Left kidney (tissue), 2 donors: ENCODE data around the gene LDAH. TPM values are rescaled to one million over a fixed set of nuclear protein-coding genes. Genes with fewer than 3 reads are reported as not detected.
"Not testable (repeated sequence)": the region's sequence is repeated elsewhere in the genome, so short reads cannot be mapped to it uniquely, and the experiment has no call there.

Source experiments
- DNase-seq: peaks from one replicate; pipeline ENCODE4 v3.0.0-alpha.2; 2013
- polyA plus RNA-seq: library from polyadenylated mRNA; unstranded; fragments of 120-200 nt; gene quantifications from one replicate; pipeline ENCODE4 v1.2.1, GENCODE V29; 2013; ENCODE audit not compliant: insufficient read length

The LDAH gene
- polyA plus RNA-seq, 1 donor = 36.8 TPM

DNA sequence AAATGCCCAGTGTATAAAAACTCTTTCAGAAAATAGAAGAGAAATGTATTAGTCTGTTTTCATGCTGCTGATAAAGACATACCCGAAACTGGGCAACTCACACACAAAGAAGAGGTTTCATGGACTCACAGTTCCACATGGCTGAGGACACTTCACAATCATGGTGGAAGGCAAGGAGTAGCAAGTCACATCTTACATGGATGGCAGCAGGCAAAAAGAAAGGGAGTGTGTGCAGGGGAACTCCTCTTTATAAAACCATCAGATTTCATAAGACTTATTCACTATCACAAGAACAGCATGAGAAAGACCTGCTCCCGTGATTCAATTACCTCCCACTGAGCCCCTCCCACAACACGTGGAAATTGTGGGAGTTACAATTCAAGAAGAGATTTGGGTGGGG is 29.0 kb downstream of the LDAH start:
- not testable (repeated sequence) for DNase-seq

DNA sequence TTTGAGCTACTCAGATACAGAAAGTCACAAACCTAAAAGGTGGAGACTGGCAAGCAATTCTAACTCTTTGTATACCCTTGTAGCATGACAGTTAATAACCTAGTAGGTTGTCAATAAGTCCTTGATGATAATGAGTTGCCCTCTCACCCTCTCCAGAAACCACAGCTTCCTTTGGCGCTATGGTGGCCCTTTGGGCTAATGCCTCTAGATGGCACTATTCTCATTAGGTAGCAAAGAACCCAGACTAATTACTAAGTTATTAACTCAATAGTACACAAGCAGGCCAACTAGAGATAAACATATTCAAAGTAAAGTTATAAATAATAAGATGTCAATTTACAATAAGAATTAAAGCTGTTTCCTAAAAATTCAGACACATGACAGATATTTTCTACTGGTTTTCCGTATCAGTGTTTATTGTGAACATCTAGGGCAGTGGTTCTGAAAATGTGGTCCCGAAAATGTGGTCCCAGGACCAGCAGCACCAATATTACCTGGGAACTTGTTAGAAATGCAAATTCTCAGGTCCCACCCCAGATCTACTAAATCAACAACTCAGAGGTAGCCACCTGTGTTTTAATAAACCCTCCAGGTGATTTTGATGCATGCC is 41.1 kb downstream of the LDAH start:
- DNase-seq = no peak

DNA sequence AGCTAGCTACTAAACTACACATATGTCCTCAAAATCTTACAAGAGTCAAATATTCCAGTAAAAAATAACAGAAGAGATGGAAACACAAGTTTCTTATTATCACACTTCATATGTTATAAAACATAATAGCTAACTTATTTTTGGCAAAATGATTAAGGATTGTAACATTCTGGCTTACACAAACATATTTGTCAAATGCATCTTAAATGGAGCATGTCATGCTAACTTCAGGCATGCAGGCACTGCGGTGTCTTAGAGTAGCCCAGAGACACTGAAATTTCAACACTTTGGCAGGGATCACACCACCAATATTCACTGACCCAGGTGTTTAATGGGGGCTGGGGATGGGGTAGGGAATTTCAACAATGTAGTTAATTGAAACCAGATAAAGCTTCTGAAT is 51.6 kb downstream of the LDAH start:
- DNase-seq = no peak

DNA sequence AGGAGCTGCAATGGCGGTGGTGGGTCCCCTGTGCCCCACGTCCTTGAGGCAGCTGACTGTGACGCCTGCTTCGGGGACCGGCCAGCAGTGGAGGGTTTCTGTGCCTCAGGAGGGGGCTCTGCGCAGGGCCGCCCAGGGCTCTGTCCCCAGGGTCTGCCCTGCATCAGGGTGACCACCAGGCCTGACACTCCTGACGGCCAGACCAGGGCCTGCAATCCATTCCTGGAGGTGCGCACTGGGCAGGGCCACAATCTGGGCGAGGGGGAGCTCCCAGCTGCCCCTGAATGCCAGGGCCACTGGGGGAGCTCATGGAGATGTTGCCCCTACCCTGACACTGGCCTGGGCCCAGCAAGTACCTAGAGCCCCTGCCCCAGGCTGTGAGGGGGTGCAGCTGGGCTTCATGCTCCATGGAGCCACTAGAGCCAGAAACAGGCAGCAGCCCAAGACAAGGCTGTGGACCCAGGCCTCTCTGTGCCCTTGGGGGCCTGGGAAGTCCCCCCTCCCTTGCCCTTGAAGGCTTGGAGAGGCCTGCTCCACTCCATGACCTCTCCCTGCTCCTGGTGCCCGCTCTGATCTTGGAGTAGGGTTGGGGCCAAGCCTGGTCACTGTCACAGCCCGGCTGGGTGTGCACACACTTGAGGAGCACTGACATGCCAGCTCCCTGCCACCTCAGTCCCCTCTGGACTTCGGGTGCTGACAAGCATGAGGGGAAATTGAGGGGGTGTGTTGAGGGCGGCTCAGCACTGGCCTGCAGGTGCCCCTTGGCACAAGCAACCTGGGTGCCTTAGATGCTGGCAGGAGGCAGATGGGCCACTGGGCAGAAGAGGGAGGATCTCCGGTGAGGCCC is 55.9 kb downstream of the LDAH start:
- no peak for DNase-seq

DNA sequence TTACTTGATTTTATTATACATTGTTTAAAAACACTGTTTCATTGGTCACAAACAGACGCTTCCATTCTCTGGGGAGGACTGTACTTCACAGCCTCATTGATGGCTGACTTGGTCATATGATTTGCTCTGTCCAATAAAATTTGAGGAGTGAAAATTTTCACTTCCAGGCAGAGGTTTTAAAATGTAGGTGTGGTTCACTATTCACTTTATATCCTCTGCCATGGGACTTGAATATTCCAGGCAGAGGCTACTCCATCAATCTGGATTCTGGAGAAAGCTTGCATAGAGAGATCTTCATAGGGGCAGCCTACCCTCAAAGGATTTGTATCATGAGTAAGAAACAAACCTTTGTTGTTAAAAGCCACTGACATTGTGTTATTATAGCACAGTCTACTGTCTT is 56.7 kb downstream of the LDAH start:
- no peak for DNase-seq

DNA sequence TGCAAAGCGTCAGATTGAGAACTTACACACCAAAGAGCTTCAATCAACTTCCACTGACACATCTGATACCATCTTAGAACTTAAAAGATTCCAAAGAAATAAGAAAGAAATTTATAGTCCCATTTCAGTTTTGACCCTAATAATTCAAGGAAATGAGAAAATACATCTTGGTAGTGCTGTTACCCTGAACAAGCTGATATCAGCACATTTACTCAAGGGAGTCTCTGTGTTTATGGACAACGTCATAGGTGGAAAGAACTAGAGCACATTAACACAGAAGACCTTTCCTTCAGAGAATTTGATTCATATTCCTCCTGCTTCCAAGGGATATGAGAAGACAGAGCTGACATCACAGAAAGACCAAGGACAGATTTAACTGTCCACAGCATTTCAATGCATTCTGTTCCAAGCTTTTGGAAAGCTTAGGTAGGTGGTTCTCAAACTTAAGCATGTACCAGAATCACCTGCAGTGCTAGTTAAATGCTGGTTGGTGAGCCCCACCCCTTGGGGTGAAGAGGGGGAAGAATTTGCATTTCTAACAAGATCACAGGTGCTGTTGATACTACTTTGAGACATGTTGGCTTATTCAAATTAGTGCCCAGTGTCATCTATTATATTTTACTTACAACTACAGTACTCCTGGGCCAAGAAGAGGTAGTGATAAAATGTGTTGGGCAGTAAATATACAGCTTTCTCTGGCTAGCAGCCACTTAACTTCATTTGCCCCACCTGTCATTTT is 59.8 kb downstream of the LDAH start:
- no peak for DNase-seq

DNA sequence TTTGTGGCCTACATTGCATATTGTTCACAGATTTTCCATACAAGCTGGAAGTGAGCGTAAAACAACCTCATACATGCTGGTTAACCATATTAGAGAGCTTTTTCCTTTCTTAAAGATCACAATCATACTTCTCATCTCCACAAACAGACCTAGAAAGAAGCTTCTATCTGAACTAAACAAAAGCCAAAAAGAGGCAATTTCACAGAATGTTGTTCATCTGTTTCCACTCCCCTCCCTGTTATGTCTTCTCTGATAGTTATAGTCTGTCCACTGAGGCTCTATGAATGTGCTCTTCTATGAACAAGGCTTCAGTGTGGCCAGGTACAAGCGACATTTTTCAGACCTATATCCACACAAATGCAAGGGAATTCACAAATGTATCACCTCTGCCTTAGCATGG is 63.4 kb downstream of the LDAH start:
- DNase-seq = no peak

DNA sequence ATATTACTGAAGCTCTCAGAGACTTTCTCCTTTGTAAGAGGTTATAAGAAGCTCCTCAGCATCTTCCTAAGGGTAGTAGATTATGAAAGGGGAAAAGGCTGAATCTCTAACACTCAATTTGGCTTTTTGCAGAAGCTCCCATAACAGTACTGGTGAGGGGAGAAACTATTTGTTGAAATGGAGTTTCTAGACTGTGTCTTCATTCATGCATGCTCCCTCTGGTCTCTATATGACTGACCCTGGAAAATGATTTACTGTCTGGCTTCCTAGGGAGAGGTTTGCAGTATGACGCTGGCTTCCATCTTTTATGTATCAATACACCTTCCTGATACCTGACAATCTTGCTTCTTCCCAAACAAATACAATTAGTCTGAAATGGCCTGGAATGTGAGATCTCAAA is 63.9 kb downstream of the LDAH start:
- no peak for DNase-seq

DNA sequence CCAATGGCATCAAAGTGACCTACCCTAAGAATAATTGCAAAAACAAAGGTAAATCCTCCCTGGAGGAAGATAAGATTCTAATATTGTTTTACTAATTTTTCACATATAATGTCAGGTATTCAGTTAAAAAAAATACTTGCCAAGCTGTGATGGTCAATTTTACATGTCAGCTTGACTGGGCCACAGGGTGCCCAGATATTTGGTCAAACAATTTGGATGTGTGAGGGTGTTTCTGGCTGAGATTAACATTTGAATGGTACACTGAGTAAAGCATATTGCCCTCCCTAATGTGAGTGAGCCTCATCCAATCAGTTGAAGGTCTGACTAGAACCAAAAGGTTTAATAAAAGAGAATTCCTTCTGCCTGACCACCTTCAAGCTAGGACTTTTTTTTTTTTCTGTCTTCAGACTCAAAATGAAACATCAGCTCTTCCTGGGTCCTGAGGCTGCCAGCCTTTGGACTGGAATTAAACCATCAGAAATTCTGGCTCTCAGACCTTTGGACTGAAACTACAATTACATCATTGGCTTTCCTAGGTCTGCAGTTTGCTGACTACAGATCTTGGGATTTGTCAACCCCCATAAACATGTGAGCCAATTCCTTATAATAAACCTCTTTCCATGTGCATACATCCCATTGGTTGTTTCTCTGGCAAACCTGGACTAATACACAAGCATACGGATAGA is 65.4 kb downstream of the LDAH start:
- no peak for DNase-seq

DNA sequence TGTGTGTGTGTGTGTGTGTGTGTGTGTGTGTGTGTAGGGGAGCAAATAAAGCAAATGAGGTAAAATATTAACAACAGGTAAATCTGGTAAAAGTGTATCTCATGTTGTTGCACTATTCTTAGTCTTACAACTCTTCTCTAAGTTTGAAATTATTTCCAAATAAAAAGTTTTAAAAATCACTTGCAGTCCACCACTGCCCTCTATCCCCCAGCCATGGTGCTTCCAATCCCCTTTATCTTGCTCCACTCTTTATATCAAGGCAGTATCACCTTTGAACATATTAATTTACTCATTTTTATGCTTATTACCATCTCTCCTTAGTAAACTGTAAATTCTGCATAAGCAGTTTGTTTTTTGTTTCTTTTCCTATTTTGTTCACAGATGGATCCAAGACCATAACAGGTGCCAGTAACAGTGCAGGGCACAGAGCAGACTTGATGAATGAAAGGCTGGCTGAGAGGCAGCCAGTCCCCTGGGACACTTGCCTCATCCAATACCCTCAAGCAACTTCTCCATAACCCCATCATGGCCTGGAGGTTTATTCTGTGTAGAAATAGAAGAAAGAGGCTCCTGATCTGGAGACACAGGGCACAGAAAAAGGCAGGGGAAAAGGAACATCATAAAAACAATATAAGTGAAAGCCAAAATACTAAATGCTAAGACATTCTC is 67.6 kb downstream of the LDAH start:
- DNase-seq = no peak

DNA sequence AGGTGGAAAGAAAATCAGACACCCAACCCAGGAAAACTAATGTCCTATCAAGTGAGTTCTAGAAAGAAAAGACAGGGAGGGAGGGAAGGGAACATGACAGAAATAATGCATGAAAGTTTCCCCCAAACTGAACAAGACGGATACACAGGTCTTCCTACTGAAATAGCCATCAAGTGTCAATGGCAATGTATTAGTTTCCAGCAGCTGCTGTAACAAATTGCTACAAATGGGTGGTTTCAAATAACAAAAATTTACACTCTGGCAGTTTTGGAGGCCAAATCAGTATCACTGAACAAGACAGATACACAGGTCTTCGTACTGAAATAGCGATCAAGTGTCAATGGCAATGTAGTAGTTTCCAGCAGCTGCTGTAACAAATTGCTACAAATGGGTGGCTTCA is 70.6 kb downstream of the LDAH start:
- DNase-seq = no peak

DNA sequence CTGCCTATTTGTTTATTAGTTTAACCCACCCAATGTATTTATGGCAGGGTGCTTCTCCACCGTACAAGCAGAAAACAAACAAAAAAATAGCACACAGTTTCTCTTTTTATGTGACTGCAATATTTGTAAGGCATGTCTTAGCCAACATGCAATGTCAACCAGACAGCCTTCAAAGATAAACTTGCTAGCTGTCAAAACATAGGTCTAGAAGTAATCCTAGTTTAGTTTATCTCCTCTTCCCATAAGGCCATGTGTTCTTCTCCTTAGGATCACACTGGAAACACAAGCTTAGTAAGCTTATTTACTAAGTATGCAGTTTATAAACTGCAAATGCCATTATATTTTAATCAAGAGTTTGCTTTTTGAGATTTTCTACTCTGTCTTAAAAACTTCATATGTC is 75.6 kb downstream of the LDAH start:
- DNase-seq = no peak

DNA sequence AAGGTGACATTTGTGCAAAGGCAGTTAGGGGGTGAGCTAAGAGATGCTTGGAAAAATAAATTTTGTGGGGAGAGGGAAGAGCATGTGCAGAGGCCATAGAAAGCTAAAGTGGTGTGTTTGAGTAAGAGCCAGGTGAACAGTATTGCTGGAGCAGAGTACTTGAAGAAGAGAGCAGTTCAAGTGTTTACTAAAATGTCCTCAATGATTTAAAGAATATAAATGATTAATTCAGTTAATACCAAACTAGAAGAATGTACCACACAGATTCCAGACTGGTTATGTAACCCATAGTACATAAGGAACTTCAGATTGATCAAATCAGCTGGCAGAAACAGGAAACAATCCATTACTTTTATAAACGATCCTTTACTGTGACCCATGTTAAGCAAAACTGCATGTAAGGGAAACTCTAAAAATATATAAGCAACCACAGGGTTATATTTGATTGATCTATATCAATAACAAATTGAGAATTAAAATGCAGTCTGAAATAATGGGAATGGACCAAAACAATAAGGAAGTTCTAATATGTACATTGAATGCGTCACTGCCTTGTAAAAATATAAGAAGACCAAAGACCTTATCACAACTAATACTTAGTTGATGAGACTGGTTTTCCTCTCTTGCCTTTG is 76.9 kb downstream of the LDAH start:
- DNase-seq = peak; percentile 50

DNA sequence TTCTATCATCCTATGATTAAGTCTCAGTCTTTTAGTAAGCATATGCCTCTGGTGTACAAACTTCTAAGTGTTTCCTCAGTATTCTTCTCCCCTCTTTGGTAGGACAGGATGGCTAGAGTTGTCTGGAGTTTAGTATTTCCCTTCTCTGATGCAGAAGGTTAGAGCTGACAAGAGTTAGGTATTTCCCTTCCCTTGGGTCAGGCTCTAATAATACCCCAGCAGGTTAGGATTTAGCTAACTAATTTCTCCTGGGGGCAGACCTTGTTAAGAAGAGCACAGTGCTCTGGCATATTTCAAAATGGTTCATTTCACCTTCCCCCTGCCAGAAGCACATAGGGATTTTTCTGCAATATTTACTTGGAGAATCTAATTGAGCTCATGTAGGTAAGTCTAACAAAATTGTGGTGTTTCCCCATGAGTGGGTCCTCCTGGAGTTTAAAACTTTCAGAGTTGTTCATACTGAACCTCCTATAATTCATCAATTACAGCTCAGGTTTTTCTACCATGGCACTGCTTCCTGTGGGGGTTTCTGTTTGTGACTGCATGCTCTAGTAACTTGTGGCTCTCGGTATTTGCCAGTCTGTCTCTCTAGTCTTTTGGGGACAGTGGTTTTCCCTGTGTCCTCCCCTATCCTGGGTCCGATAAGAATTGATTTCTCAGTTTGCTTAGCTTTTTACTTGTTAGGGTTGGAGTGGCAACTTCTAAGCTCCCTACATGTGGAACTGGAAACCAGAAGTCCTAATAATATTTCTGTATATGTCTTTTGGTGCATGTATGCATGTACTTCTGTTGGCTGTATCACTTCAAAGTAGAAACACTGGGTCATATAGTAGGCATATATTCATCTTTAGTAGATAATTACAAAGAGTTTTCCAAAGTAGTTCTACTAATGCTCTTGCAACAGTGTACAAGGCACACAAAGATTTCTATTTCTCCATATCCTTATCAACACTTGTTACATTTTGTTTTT is 78.2 kb downstream of the LDAH start:
- DNase-seq = no peak

DNA sequence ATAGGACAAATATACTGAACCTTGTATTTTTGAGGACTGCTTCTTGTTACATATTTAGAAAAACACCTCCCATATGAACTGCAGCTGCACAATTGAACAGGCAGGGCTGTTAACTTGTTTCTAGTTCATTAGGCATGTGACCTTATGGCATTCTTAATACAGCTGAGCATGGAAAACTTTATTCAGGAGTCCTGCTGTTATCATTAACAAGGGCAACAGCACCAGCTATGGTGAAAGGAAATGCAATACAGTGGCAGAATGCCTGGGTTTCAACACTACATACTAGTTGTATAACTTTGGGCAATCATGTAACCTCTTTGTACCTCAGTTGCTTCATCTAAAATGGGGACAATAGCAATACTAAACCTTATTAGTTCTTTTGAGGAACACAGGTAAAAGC is 84.1 kb downstream of the LDAH start:
- no peak for DNase-seq

DNA sequence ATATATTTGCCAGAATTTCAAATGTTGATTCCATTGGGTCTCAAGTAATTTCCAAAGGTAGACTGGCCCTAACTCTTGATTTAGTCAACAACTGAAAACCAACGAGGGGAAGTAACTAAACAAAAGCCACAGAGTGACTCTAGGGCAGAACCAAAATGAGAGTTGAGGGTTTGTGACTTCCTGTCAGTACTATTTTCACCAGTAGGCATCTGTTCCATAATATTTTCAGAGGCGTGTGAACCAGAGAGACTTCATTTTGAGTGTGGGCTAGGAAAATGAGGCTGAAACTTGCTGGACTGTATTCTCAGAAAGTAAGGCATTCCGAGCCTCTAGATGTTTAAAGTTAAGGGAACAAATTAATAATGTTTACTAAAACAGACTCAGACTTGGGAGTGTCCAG is 85.4 kb downstream of the LDAH start:
- DNase-seq = no peak

DNA sequence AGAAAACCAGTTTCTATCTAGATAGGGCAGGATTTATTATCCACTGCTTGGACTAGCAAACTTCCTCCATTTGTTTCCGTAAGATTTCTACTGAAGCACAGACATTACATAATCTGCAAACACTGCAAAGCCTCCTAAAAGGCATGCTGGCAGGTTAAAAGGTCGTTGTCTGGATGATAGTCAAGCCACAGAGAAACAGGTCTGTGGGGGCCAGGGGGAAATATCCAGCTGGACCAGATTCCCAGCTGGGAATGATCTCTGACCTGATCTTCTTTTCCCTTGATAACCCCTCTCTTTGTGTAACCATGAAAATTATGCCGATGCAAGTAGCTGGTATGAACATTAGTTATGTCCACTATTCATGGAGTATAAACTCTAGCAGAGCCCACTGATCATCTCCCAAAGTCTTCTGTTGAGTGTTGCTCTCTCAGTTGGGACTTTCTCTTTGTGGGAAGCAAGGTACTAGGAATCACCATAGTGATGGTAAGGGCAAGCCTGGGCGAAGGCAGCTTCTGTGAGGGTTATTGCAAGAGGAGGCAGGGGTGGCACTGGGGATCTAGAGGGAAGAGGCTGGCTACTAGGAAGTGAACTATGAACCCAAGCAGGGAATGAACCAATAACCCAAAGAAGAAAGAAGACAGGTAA is 94.7 kb downstream of the LDAH start:
- no peak for DNase-seq

DNA sequence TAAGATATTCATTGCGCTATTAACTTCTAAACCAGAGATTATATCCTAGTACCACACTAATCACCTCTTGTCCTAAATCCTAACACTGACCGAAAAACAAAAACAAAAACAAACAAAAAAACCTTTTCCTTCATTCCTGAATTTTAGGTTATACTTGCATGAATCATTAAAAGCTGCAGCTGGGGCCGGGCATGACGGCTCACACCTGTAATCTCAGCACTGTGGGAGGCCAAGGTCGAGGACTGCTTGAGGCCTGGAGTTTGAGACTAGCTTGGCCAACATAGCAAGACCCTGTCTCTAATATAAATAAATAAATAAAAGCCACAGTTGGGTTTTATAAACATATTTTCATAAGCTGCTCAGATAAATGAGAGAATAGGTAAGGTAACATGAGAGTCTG is 96.0 kb downstream of the LDAH start:
- DNase-seq = no peak

DNA sequence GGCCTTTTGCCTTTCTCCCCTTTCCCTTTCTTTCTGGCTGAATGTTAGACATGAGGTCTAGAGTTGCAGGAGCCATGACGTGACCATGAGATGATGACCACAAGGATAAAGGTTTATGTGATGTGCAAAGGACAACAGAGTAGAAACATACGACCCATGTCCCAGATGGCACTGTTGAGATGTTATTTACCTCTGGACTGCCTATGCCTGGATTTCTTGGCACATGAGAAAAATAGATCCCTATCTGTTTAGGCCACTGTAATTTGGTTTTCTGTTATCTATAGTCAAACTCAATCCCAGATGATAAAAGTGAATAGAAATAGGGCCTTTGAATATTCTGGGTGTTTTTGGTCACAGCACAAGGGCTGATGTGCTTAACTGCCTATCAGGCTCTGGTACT is 97.1 kb downstream of the LDAH start:
- DNase-seq = no peak

DNA sequence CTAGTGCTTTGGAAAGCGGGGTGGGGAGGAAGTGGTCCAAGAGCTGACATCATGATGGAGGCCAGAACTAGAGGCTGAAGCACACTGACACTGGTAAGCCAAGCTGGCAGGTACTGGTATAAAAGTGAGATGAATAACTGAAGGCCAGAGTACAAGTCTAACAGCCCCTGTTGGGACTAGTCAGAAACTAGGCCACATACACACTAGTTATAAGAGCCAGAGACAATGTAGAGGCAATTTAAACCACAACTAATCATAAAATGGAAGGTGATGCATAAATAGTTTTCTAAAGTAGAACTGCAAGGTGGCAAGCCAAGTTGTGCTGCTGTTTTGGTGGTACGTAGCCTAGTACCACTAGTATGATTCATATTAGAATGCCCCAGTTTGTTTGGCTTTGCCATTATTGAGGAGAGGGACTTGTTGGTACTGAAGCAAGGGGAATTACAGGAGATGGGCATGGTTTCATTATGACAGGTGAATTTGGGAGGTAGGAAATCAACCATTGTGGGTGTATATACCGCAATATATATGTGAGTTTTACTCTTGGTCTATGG is 98.3 kb downstream of the LDAH start:
- no peak for DNase-seq
